Activated CD4-positive, alpha-beta T cell treated with anti-CD3 and anti-CD28 coated beads, Interleukin-2, amount 10 ng/mL, durations not matched to agents 24 days and 14 days (primary cell): ENCODE results near the gene RAB3B. TPM values are rescaled to one million over a fixed set of nuclear protein-coding genes. Genes with fewer than 3 reads are reported as not detected.
"Not testable (repeated sequence)": the region's sequence is repeated elsewhere in the genome, so short reads cannot be mapped to it uniquely, and the experiment has no call there.

Source experiments
- DNase-seq: peaks from one replicate; pipeline ENCODE4 v3.0.0; 2022
- H3K27ac Mint-ChIP-seq: one replicate; pipeline ENCODE4 v1.8.0; 2022; ENCODE audit warnings: mild to moderate bottlenecking, mixed read lengths
- H3K27me3 Mint-ChIP-seq: one replicate; pipeline ENCODE4 v1.8.0; 2022; ENCODE audit warnings: mixed read lengths
- H3K36me3 Mint-ChIP-seq: one replicate; pipeline ENCODE4 v1.8.0; 2022; ENCODE audit warnings: low read depth, mild to moderate bottlenecking, mixed read lengths
- H3K4me1 Mint-ChIP-seq: one replicate; pipeline ENCODE4 v1.8.0; 2021; ENCODE audit warnings: mixed read lengths
- H3K4me3 Mint-ChIP-seq: one replicate; pipeline ENCODE4 v1.8.0; 2022; ENCODE audit warnings: mild to moderate bottlenecking, moderate library complexity, mixed read lengths
- H3K9me3 Mint-ChIP-seq: one replicate; pipeline ENCODE4 v1.8.0; 2021; ENCODE audit warnings: mixed read lengths
- intact Hi-C: fragments of 100-400 bp; cut with micrococcal nuclease; formaldehyde crosslinking; loops from one replicate; pipeline ENCODE4 v1.15.1; 2023
- total RNA-seq: library from RNA; stranded (reverse); gene quantifications from 2 replicates; pipeline ENCODE4 v1.2.3, GENCODE V29; 2022

RAB3B gene
- total RNA-seq, 1 donor from 2014 or later = 0.02 TPM

GRCh38 chr1:51973587-51974474 lies 16.7 kb downstream of the RAB3B start:
- intact Hi-C loops = no loop called here
- H3K36me3 Mint-ChIP-seq = no peaks in the 10 kb centered on the region
- H3K4me3 Mint-ChIP-seq = no peak overlapping the region
- peaks cover 8% of the 10 kb centered on the region for H3K27me3 Mint-ChIP-seq
- H3K27ac Mint-ChIP-seq = peak overlapping the region; percentile 15
- no peak for DNase-seq
- H3K9me3 Mint-ChIP-seq = no peaks in the 10 kb centered on the region
- peaks cover 4% of the 10 kb centered on the region for H3K4me1 Mint-ChIP-seq

DNA sequence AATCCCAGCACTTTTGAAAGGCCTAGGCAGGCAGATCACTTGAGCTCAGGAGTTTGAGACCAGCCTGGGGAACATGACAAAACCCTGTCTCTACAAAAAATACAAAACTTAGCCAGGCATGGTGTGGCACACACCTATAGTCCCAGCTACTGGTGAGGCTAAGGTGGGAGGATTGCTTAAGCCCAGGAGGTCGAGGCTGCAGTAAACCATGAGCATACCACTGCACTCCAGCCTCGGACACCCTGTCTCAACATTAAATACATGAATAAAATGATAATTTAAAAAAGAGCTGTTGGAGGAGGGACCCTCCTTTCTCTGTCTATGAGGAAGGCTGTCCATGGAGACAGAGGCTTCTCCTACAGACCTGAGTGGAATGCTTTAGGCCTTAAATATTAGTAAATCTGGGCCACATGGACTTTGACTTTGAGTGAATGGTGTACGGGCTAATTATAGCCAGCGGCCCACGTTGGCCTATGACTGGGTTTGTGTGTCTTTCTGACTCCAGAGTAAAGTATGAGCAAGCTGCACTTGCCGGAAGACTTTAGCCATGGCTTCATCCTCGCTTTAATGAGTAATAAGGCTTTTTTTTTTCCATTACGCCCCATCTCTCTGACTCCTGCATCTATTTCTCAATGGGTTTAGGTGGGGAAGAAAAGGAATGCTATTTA lies 21.3 kb downstream of the RAB3B start:
- H3K27ac Mint-ChIP-seq = no peak overlapping the region
- H3K4me1 Mint-ChIP-seq = peaks cover 4% of the 10 kb centered on the region
- no peak overlapping the region for H3K4me3 Mint-ChIP-seq
- intact Hi-C loops = no loop called here
- no peaks in the 10 kb centered on the region for H3K9me3 Mint-ChIP-seq
- H3K27me3 Mint-ChIP-seq = peaks cover 2% of the 10 kb centered on the region
- no peak for DNase-seq
- no peaks in the 10 kb centered on the region for H3K36me3 Mint-ChIP-seq

DNA sequence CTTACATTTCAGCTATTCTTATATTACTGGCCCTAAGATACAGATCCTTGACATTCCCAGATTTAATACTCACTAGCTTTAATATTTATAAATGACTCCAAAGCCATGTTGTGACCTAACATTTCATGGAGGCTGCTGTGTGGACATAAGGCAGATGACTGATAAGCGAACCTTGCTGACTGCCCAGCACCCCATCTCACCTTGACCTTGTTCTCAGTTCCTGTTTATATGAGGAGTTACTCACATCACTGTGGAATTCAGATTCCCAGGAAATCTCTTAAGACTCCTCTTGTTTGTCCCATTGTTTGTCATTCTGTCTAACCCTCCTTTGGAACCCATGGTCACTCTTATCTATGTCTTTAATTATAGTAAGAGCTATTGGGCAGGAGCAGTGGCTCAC lies 21.9 kb downstream of the RAB3B start:
- no peaks in the 10 kb centered on the region for H3K36me3 Mint-ChIP-seq
- H3K27me3 Mint-ChIP-seq = peaks cover 2% of the 10 kb centered on the region
- no peak for DNase-seq
- peaks cover 1% of the 10 kb centered on the region for H3K4me1 Mint-ChIP-seq
- H3K4me3 Mint-ChIP-seq = no peak overlapping the region
- intact Hi-C loops = no loop called here
- no peak overlapping the region for H3K27ac Mint-ChIP-seq
- no peaks in the 10 kb centered on the region for H3K9me3 Mint-ChIP-seq

GRCh38 chr1:51967213-51967791 lies 23.2 kb downstream of the RAB3B start:
- intact Hi-C loops, H3K27ac Mint-ChIP-seq, H3K27me3 Mint-ChIP-seq, H3K9me3 Mint-ChIP-seq, DNase-seq, H3K4me1 Mint-ChIP-seq, H3K36me3 Mint-ChIP-seq, H3K4me3 Mint-ChIP-seq: not testable (repeated sequence)

GRCh38 chr1:51966559-51966958 lies 23.9 kb downstream of the RAB3B start:
- Mint-ChIP-seq H3K4me3 (no peak overlapping the region), H3K27ac (no peak overlapping the region), H3K4me1 (no peaks in the 10 kb centered on the region), H3K9me3 (no peaks in the 10 kb centered on the region), H3K27me3 (peaks cover 2% of the 10 kb centered on the region), H3K36me3 (no peaks in the 10 kb centered on the region)
- intact Hi-C loops = no loop called here
- DNase-seq = no peak

DNA sequence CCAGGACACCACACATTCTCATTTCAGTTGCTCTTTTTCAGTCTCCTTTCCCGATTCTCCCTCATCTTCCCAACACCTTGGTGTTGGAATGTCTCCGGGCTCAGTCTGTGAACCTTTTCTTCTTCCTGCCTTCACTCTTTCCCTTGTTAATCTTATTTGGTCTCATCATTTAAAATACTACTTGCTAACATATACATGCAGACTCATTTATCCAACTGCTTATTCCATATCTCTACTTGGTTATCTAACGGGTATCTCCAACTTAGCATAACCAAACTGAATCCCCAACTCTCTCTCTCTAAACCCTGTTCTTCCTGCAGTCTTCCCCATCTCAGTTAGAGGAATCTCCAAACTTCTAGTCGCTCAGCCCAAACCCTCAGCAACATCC lies 26.2 kb downstream of the RAB3B start:
- Mint-ChIP-seq H3K9me3 (no peaks in the 10 kb centered on the region), H3K4me3 (no peak overlapping the region), H3K36me3 (no peaks in the 10 kb centered on the region), H3K27me3 (peaks cover 13% of the 10 kb centered on the region), H3K4me1 (no peaks in the 10 kb centered on the region), H3K27ac (no peak overlapping the region)
- intact Hi-C loops = no loop called here
- DNase-seq = no peak

- no peak for DNase-seq
- Mint-ChIP-seq H3K27me3 (peaks cover 13% of the 10 kb centered on the region), H3K27ac (no peak overlapping the region), H3K9me3 (no peaks in the 10 kb centered on the region), H3K36me3 (no peaks in the 10 kb centered on the region), H3K4me1 (no peaks in the 10 kb centered on the region), H3K4me3 (no peak overlapping the region)
- intact Hi-C loops = no loop called here
Measured at GRCh38 chr1:51963592-51964308, 26.8 kb downstream of the RAB3B start.

- H3K36me3 Mint-ChIP-seq = no peaks in the 10 kb centered on the region
- no peaks in the 10 kb centered on the region for H3K4me1 Mint-ChIP-seq
- no peak for DNase-seq
- H3K27ac Mint-ChIP-seq = no peak overlapping the region
- intact Hi-C loops = no loop called here
- no peaks in the 10 kb centered on the region for H3K9me3 Mint-ChIP-seq
- peaks cover 11% of the 10 kb centered on the region for H3K27me3 Mint-ChIP-seq
- no peak overlapping the region for H3K4me3 Mint-ChIP-seq
Measured at GRCh38 chr1:51962486-51963356, 27.8 kb downstream of the RAB3B start.

DNA sequence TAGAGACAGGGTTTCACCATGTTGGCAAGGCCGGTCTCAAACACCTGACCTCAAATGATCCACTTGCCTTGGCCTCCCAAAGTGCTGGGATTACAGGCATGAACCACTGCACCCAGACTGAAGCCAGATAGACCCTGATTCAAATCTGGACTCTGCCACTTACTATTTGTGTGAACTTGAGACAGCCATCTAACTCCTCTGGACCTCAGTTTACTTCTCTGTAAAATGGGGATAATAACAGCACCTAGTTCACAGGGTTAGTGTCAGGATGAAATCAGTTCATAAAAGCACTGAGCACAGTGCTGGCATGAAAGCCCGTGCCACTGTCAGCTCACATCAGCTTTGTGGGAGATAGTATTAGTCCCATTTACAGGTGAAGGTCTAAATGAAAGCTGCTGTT lies 28.5 kb downstream of the RAB3B start:
- no peaks in the 10 kb centered on the region for H3K36me3 Mint-ChIP-seq
- no peak for DNase-seq
- H3K4me1 Mint-ChIP-seq = no peaks in the 10 kb centered on the region
- intact Hi-C loops = no loop called here
- H3K27me3 Mint-ChIP-seq = peaks cover 11% of the 10 kb centered on the region
- H3K4me3 Mint-ChIP-seq = no peak overlapping the region
- H3K9me3 Mint-ChIP-seq = no peaks in the 10 kb centered on the region
- no peak overlapping the region for H3K27ac Mint-ChIP-seq

DNA sequence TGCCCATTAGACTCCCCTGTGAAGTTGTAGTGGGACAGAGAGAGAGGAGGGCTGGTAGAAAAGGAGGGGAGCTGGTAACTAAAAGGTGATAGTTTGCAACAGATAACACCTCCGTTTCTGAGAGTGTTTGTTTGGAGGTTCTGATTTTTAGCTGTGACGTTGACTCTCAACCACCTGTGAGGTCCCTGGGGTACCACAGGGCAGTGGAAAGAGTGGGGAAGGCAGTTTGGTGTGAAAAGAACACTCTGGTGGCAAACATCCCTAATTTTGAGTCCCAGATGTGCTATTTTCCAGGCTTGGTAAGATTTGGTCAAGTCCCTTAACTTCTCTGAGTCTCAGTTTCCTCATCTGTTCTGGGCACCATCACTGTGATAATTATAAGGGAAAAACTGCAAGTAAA lies 29.3 kb downstream of the RAB3B start:
- H3K9me3 Mint-ChIP-seq = no peaks in the 10 kb centered on the region
- intact Hi-C loops = no loop called here
- peaks cover 4% of the 10 kb centered on the region for H3K4me1 Mint-ChIP-seq
- H3K36me3 Mint-ChIP-seq = no peaks in the 10 kb centered on the region
- H3K27ac Mint-ChIP-seq = no peak overlapping the region
- H3K4me3 Mint-ChIP-seq = no peak overlapping the region
- peaks cover 11% of the 10 kb centered on the region for H3K27me3 Mint-ChIP-seq
- DNase-seq = no peak

GRCh38 chr1:51960262-51960661 lies 30.2 kb downstream of the RAB3B start:
- intact Hi-C loops = no loop called here
- H3K27ac Mint-ChIP-seq = no peak overlapping the region
- DNase-seq = no peak
- peaks cover 11% of the 10 kb centered on the region for H3K27me3 Mint-ChIP-seq
- no peaks in the 10 kb centered on the region for H3K9me3 Mint-ChIP-seq
- H3K4me1 Mint-ChIP-seq = peaks cover 4% of the 10 kb centered on the region
- no peaks in the 10 kb centered on the region for H3K36me3 Mint-ChIP-seq
- no peak overlapping the region for H3K4me3 Mint-ChIP-seq

DNA sequence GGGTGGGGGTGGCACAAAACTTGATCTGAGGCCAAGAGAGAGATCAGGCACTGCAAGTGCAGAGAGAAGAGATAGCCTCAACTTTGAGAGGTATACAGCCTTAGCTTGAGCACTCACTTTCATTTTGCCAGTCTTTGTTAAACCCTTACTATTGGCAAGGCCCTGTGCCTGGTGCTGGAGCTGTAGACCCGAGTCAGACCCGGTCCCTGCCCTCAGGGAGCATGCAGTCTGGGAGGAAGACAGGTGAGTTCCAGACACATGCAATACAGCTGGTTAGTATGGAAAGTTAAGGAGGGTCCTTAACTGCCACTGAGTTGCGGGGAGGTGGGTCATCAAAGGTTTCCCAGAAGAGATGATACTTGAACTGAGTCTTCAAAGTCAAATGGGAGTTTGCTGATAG lies 31.7 kb downstream of the RAB3B start:
- H3K27me3 Mint-ChIP-seq = peaks cover 11% of the 10 kb centered on the region
- no peak overlapping the region for H3K4me3 Mint-ChIP-seq
- H3K4me1 Mint-ChIP-seq = peaks cover 4% of the 10 kb centered on the region
- no peaks in the 10 kb centered on the region for H3K36me3 Mint-ChIP-seq
- intact Hi-C loops = no loop called here
- H3K27ac Mint-ChIP-seq = no peak overlapping the region
- no peaks in the 10 kb centered on the region for H3K9me3 Mint-ChIP-seq
- DNase-seq = no peak

DNA sequence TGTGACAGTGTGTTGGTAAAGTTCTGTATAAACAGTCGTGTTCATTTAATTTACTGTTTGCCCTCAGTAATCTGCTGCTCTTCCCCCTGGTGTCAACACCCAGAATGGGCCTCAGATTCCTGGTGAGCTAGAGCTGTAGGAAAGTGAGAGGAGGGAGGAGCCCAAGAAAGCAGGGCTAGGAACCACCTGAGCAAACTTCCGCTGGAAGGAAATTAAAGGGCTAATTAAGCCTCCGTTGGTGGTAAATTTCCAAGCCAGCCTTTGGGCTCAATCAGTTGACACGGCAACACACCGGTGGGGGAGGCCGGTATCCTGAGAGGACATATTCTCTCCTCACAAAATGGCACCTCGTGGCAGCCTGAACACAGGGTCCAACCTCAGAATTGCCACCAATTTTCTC lies 32.9 kb downstream of the RAB3B start:
- Mint-ChIP-seq H3K4me3 (no peak overlapping the region), H3K4me1 (peaks cover 5% of the 10 kb centered on the region), H3K9me3 (no peaks in the 10 kb centered on the region), H3K36me3 (no peaks in the 10 kb centered on the region), H3K27me3 (peaks cover 11% of the 10 kb centered on the region), H3K27ac (no peak overlapping the region)
- DNase-seq = no peak
- intact Hi-C loops = no loop called here
